Stomach smooth muscle (tissue), 2 donors: ENCODE data around the gene CLEC4C.

Source experiments
- H3K27ac ChIP-seq: one replicate; pipeline ENCODE4 v1.7.0; 2013; ENCODE audit warnings: mild to moderate bottlenecking, low read length, inconsistent platforms
- H3K27me3 ChIP-seq, 2 donors: one replicate each; pipeline ENCODE4 v1.7.0; 2013; ENCODE audit warnings: low read length in 2 of 2; ENCODE audit not compliant: insufficient read depth in 2 of 2, control insufficient read depth in 1 of 2
- H3K36me3 ChIP-seq, 2 donors: one replicate each; pipeline ENCODE4 v1.7.0; 2013; ENCODE audit warnings: low read length in 2 of 2; ENCODE audit not compliant: control insufficient read depth in 2 of 2, insufficient read depth in 2 of 2
- H3K4me1 ChIP-seq: one replicate; pipeline ENCODE4 v1.7.0; 2013; ENCODE audit warnings: low read length; ENCODE audit not compliant: control insufficient read depth, insufficient read depth
- H3K4me3 ChIP-seq, 2 donors: one replicate each; pipeline ENCODE4 v1.7.0; 2013; ENCODE audit warnings: low read length in 2 of 2
- H3K9ac ChIP-seq, 2 donors: one replicate each; pipeline ENCODE4 v1.7.0; 2013; ENCODE audit warnings: low read length in 2 of 2, mild to moderate bottlenecking in 1 of 2
- H3K9me3 ChIP-seq, 2 donors: one replicate each; pipeline ENCODE4 v1.7.0; 2013; ENCODE audit warnings: low read length in 2 of 2; ENCODE audit not compliant: control insufficient read depth in 2 of 2
- donor health status: healthy.
- donor health status: Pancreatic carcinoma.

CLEC4C gene

GRCh38 chr12:7723926-7724325 is 23.2 kb downstream of the CLEC4C start:
- H3K4me1 ChIP-seq, result no peaks in the 10 kb centered on the region
- H3K36me3 ChIP-seq, result no peaks in the 10 kb centered on the region
- no peaks in the 10 kb centered on the region for H3K9me3 ChIP-seq
- no peak overlapping the region for H3K27ac ChIP-seq
- no peaks in the 10 kb centered on the region for H3K27me3 ChIP-seq
- no peak overlapping the region for H3K9ac ChIP-seq
- H3K4me3 ChIP-seq, result no peak overlapping the region

DNA sequence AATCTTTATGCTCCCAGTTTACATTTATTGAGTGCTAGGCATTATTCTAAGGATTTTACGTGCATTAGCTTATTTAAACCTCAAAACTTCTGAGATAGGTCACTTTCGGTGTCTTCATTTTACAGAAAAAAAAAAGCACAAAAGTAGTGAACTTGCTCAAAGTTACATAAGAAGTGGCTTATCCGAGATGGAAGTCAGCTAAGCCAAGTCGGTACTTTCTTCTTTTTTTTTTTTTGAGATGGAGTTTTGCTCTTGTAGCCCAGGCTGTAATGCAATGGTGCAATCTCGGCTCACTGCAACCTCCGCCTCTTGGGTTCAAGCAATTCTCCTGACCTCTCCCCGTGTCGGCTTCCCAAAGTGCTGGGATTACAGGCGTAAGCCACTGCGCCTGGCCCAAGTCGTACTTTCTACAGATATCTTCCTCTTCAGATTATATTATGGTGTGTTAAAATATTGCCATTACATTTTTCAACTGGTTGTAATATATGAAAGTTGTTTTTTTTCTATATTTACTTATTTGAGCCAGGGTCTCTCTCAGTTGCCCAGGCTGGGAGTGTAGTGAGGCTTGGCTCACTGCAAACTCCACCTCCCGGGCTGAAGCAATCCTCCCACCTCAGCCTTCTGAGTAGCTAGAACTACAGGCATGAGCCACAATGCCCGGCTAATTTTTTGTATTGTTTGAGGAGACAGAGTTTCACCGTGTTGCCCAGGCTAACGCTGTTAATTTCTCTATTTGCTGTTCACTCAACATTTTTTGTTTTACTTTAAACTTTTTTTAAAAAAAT is 27.0 kb downstream of the CLEC4C start:
- no peak overlapping the region for H3K27ac ChIP-seq

DNA sequence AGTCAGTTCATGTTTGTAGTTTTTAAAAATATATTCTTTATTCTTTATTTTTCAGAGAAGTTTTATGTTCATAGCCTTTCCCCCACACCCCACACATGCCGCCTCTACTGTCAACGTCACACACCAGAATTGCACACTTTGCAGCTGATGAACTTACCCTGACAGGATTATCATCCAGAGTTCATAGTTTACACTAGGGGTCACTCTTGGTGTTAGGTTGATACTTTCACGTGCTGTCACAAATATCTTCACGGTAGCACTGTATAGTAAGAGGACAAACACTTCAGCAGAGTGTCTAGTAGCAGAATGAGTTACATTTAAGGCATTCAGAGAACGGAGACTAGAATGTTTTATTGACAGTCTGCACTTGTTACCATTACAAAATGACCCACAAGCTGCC is 30.8 kb downstream of the CLEC4C start:
- no peaks in the 10 kb centered on the region for H3K36me3 ChIP-seq
- H3K27me3 ChIP-seq, result no peaks in the 10 kb centered on the region
- no peak overlapping the region for H3K27ac ChIP-seq
- H3K4me1 ChIP-seq, result no peaks in the 10 kb centered on the region
- H3K9ac ChIP-seq, result no peak overlapping the region
- peaks cover 0 to 3% of the 10 kb centered on the region in 2 donors for H3K9me3 ChIP-seq
- H3K4me3 ChIP-seq, result no peak overlapping the region

More for the DNA sequence above, 27.0 kb downstream of the CLEC4C start:
- Histone ChIP-seq H3K9ac (no peak overlapping the region), H3K4me3 (no peak overlapping the region), H3K9me3 (no peaks in the 10 kb centered on the region), H3K36me3 (no peaks in the 10 kb centered on the region), H3K27me3 (no peaks in the 10 kb centered on the region), H3K4me1 (no peaks in the 10 kb centered on the region)

GRCh38 chr12:7712841-7713442 is 34.2 kb downstream of the CLEC4C start:
- H3K9ac ChIP-seq, result no peak overlapping the region
- no peaks in the 10 kb centered on the region for H3K27me3 ChIP-seq
- H3K4me3 ChIP-seq, result no peak overlapping the region

DNA sequence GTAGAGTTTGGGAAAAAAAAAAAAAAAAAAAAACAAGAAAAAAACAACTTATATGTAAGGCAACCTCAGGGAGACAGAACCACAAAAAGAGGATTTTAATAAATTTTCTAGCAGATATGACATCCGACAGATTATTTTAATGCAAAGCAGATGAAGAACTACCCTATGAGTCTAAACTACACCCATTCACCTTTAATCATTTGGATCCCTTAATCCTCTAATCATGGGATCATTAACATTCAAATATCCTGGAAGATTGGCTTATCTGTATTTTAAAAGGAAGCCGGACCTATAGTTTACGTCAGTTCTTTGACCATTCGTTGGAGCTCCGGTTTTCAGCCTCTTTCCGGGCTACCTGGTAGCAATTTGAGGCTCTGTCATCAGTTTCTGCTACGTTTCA is 36.0 kb downstream of the CLEC4C start, which contains the start of gene DPPA3:
Gene DPPA3 (plus strand): TSS at position 301 of the 400 bp plus-strand sequence. CDS start 138 bp downstream, outside the sequence.
- Histone ChIP-seq H3K9ac (no peak within 1 kb of the TSS), H3K27ac (no peak within 1 kb of the TSS), H3K36me3 (no peaks in the 10 kb centered on the region), H3K9me3 (peaks cover 0 to 3% of the 10 kb centered on the region in 2 donors), H3K27me3 (no peaks in the 10 kb centered on the region), H3K4me3 (no peak within 1 kb of the TSS), H3K4me1 (no peaks in the 10 kb centered on the region)

More at GRCh38 chr12:7712841-7713442, 34.2 kb downstream of the CLEC4C start:
- Histone ChIP-seq H3K36me3 (no peaks in the 10 kb centered on the region), H3K4me1 (no peaks in the 10 kb centered on the region), H3K9me3 (peaks cover 0 to 3% of the 10 kb centered on the region in 2 donors), H3K27ac (no peak overlapping the region)

DNA sequence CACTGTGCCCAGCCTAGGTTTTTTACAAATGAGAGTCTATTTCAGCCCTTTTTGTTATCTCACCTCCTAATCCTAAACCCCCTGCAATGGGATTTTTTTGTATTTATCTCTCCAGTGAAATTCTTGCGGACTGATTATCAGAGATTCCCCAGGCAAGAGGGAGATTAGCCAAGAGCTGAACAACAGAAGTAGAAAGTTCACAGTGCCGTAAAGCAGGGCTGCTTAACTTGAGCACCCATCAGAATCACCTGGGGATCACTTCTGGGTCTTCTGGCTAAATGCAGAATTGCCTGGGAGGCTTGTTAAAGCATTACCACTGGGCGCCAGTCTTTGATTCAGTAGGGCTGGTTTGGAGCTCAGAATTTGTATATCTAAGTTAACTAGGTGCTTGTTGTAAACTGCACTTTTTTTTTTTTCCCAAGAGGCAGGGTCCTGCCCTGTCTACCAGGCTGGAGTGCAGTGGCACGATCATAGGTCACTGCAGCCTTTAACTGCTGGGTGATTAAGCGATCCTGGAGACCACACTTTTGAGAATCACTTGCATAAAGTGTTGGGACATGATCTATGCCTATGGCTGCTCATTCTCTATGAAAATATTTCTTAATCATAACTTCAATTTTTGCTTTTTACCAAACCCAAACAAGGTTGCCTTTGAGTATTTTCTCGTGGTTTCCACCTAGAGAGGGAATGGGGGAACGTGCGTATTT is 37.1 kb downstream of the CLEC4C start:
- Histone ChIP-seq H3K9me3 (peaks cover 0 to 3% of the 10 kb centered on the region in 2 donors), H3K4me1 (no peaks in the 10 kb centered on the region), H3K36me3 (no peaks in the 10 kb centered on the region), H3K9ac (no peak overlapping the region), H3K4me3 (no peak overlapping the region), H3K27ac (no peak overlapping the region), H3K27me3 (no peaks in the 10 kb centered on the region)

- Histone ChIP-seq H3K27me3 (no peaks in the 10 kb centered on the region), H3K4me3 (no peak overlapping the region), H3K36me3 (no peaks in the 10 kb centered on the region), H3K9me3 (no peaks in the 10 kb centered on the region), H3K27ac (no peak overlapping the region), H3K4me1 (no peaks in the 10 kb centered on the region), H3K9ac (no peak overlapping the region)
These were observed 41.3 kb downstream of the CLEC4C start for GRCh38 chr12:7705846-7706245.

DNA sequence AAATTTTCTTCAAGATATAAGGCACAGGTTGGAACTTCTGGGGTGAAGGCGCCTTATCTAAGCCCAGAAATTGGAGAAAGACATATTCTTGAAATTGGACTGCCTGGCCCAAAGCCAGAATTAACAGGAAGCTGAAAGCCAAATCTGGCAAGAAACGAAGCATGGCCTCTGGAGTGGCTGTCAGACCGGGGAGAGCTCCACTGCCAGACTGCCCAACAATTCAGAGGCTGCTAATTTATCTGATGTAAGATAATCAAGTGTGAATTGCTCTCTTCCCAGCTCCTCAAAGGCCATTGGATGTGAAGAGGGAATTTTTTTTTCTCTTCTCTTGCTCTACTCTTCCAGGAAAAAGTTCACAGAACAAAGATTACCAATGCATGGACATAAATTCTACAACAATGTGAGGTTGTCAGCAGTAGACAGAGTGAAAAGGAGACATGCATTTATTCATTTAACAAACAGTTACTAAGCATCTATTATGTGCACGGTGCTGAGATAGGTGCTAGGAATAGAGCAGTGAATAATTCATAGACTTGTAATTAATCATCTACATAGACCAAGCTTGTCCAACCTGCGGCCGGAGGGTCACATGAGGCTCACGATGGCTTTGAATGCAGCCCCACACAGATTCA is 51.5 kb downstream of the CLEC4C start, which contains the start of gene GDF3:
Gene GDF3 (minus strand): TSS at position 210 of the 632 bp plus-strand sequence. CDS start 47 bp downstream, at position 163.
- Histone ChIP-seq H3K9ac (no peak within 1 kb of the TSS), H3K9me3 (no peaks in the 10 kb centered on the region), H3K27ac (no peak within 1 kb of the TSS), H3K4me3 (no peak within 1 kb of the TSS), H3K4me1 (no peaks in the 10 kb centered on the region), H3K27me3 (peaks cover 0 to 2% of the 10 kb centered on the region in 2 donors), H3K36me3 (no peaks in the 10 kb centered on the region)

DNA sequence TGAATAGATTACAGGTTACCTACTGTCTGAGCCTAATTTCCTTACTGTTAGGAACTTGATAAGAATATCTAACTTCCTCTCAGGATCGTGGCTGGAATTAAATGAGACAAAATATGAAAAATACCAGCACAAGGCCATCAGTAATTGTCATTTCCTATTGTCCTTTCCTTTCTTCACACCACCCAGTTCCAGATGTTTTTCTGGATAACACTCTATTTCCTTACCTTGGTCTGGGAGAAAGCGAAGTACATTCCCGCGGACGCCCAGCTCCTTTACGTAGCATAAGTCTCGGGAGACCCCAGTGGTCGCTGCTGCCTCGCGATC is 52.0 kb downstream of the CLEC4C start:
- Histone ChIP-seq H3K4me3 (no peak overlapping the region), H3K4me1 (no peaks in the 10 kb centered on the region), H3K27ac (no peak overlapping the region)

DNA sequence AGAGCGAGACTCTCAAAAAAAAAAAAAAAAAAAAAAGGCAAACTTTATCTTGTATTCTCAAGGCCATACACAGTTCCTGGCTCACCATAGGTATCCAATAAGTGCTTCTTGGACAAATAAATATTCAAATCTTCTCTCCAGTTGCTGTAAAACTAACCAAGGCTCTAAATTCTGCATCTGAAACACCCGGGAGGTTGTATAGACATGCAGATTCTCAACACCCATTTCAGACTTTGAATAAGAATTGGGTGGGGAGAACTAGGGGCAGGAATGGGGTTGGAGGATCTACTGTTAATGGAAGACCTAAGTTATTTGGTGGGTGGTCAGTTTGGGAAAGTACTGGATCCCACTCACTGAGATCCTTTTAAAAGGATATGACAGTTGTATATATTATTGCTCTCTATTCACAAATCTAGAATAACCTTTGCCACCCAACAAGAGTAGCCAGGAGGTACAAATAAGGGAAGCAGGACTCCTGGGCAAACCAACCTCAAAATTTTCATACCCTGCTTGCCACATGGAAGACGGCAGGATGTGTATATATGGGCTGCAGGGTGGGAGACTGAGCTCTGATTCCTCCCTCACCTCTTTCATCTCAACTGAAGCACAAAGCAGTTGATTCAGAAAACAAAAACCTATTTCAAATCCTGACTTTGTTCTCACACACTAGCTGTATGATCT is 52.5 kb downstream of the CLEC4C start:
- no peak overlapping the region for H3K9ac ChIP-seq
- H3K4me1 ChIP-seq, result no peaks in the 10 kb centered on the region
- peaks cover 0 to 2% of the 10 kb centered on the region in 2 donors for H3K27me3 ChIP-seq
- H3K9me3 ChIP-seq, result no peaks in the 10 kb centered on the region
- H3K27ac ChIP-seq, result no peak overlapping the region
- H3K4me3 ChIP-seq, result no peak overlapping the region
- no peaks in the 10 kb centered on the region for H3K36me3 ChIP-seq

More for the DNA sequence above, 52.0 kb downstream of the CLEC4C start:
- H3K9me3 ChIP-seq, result no peaks in the 10 kb centered on the region
- H3K9ac ChIP-seq, result no peak overlapping the region
- H3K27me3 ChIP-seq, result peaks cover 0 to 2% of the 10 kb centered on the region in 2 donors
- no peaks in the 10 kb centered on the region for H3K36me3 ChIP-seq
